ENCODE data around the gene HNRNPDL. TPM values are rescaled to one million over a fixed set of nuclear protein-coding genes. Genes with fewer than 3 reads are reported as not detected.

The HNRNPDL gene
- total and polyA plus RNA-seq, 2 experiments from 2014 or later = 243 to 354 TPM

DNA sequence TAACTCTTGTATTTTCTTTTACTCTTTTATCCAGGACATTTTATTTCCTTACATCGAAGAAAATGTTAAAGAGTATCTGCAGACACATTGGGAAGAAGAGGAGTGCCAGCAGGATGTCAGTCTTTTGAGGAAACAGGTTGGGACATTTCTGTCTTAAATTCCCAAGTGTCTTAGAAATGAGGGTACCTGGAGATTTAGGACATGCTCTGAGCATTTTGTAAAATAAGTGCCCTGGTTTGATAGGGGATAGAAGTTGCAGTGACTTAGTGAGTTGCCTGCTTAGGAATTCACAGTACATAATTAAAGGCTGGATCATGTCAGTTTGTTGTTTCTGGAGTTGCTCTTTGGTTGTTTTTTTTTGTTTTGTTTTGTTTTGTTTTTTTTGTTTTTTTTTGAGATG, 17.6 kb upstream of the HNRNPDL start (continued):
- TF ChIP-seq, protein P1, sequence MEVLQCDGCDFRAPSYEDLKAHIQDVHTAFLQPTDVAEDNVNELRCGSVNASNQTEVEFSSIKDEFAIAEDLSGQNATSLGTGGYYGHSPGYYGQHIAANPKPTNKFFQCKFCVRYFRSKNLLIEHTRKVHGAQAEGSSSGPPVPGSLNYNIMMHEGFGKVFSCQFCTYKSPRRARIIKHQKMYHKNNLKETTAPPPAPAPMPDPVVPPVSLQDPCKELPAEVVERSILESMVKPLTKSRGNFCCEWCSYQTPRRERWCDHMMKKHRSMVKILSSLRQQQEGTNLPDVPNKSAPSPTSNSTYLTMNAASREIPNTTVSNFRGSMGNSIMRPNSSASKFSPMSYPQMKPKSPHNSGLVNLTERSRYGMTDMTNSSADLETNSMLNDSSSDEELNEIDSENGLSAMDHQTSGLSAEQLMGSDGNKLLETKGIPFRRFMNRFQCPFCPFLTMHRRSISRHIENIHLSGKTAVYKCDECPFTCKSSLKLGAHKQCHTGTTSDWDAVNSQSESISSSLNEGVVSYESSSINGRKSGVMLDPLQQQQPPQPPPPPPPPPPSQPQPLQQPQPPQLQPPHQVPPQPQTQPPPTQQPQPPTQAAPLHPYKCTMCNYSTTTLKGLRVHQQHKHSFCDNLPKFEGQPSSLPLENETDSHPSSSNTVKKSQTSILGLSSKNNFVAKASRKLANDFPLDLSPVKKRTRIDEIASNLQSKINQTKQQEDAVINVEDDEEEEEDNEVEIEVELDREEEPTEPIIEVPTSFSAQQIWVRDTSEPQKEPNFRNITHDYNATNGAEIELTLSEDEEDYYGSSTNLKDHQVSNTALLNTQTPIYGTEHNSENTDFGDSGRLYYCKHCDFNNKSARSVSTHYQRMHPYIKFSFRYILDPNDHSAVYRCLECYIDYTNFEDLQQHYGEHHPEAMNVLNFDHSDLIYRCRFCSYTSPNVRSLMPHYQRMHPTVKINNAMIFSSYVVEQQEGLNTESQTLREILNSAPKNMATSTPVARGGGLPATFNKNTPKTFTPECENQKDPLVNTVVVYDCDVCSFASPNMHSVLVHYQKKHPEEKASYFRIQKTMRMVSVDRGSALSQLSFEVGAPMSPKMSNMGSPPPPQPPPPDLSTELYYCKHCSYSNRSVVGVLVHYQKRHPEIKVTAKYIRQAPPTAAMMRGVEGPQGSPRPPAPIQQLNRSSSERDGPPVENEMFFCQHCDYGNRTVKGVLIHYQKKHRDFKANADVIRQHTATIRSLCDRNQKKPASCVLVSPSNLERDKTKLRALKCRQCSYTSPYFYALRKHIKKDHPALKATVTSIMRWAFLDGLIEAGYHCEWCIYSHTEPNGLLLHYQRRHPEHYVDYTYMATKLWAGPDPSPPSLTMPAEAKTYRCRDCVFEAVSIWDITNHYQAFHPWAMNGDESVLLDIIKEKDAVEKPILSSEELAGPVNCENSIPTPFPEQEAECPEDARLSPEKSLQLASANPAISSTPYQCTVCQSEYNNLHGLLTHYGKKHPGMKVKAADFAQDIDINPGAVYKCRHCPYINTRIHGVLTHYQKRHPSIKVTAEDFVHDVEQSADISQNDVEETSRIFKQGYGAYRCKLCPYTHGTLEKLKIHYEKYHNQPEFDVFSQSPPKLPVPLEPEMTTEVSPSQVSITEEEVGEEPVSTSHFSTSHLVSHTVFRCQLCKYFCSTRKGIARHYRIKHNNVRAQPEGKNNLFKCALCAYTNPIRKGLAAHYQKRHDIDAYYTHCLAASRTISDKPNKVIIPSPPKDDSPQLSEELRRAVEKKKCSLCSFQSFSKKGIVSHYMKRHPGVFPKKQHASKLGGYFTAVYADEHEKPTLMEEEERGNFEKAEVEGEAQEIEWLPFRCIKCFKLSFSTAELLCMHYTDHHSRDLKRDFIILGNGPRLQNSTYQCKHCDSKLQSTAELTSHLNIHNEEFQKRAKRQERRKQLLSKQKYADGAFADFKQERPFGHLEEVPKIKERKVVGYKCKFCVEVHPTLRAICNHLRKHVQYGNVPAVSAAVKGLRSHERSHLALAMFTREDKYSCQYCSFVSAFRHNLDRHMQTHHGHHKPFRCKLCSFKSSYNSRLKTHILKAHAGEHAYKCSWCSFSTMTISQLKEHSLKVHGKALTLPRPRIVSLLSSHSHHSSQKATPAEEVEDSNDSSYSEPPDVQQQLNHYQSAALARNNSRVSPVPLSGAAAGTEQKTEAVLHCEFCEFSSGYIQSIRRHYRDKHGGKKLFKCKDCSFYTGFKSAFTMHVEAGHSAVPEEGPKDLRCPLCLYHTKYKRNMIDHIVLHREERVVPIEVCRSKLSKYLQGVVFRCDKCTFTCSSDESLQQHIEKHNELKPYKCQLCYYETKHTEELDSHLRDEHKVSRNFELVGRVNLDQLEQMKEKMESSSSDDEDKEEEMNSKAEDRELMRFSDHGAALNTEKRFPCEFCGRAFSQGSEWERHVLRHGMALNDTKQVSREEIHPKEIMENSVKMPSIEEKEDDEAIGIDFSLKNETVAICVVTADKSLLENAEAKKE (CRISPR knock-in tag; IDR thresholded peaks at IDR 0.05) = no peak

DNA sequence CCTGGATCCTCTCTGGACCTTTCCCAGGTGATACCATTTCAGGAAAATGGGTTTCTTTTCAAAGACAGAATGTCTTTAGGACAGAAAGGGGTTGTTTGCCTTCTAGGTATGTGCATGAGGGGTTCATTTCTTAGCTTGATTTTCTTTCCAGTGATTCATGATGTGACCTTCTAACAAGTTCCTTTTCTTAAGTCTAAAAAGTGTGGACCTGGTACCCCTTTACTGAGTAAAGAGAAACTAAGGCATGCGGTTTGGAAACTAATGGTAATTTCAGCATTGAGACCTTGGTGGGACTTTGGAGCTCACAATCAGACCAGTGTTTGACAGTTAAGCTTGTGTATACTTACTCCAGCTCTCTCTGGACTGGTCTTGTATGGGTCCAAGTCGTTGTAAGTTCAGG, 8.8 kb upstream of the HNRNPDL start:
- H3K27ac ChIP-seq (ENCODE audit: low read depth) = no peak overlapping the region
- TF ChIP-seq ZNF331 (CRISPR knock-in tag; IDR thresholded peaks at IDR 0.05; ENCODE audit: low read depth) (no peak), EZH2 (IDR thresholded peaks at IDR 0.05; ENCODE audit: low read depth, unreplicated experiment) (no peak), STAT1 (IDR thresholded peaks at IDR 0.05; ENCODE audit: unreplicated experiment) (no peak), POLR2AphosphoS5 (IDR thresholded peaks at IDR 0.05; ENCODE audit: low read depth) (no peak), JUNB (IDR thresholded peaks at IDR 0.05; ENCODE audit: unreplicated experiment) (no peak), ZNF114 (CRISPR knock-in tag; IDR thresholded peaks at IDR 0.05) (no peak), EZH2phosphoT487 (IDR thresholded peaks at IDR 0.05; ENCODE audit: unreplicated experiment) (no peak), NANOG (IDR thresholded peaks at IDR 0.05; ENCODE audit: borderline replicate concordance) (no peak), CREB1 (CRISPR knock-in tag; IDR thresholded peaks at IDR 0.05; ENCODE audit: low read depth) (no peak)
- TF ChIP-seq, protein P2, sequence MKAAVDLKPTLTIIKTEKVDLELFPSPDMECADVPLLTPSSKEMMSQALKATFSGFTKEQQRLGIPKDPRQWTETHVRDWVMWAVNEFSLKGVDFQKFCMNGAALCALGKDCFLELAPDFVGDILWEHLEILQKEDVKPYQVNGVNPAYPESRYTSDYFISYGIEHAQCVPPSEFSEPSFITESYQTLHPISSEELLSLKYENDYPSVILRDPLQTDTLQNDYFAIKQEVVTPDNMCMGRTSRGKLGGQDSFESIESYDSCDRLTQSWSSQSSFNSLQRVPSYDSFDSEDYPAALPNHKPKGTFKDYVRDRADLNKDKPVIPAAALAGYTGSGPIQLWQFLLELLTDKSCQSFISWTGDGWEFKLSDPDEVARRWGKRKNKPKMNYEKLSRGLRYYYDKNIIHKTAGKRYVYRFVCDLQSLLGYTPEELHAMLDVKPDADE (IDR thresholded peaks at IDR 0.05) = no peak
- TF ChIP-seq, protein P3, sequence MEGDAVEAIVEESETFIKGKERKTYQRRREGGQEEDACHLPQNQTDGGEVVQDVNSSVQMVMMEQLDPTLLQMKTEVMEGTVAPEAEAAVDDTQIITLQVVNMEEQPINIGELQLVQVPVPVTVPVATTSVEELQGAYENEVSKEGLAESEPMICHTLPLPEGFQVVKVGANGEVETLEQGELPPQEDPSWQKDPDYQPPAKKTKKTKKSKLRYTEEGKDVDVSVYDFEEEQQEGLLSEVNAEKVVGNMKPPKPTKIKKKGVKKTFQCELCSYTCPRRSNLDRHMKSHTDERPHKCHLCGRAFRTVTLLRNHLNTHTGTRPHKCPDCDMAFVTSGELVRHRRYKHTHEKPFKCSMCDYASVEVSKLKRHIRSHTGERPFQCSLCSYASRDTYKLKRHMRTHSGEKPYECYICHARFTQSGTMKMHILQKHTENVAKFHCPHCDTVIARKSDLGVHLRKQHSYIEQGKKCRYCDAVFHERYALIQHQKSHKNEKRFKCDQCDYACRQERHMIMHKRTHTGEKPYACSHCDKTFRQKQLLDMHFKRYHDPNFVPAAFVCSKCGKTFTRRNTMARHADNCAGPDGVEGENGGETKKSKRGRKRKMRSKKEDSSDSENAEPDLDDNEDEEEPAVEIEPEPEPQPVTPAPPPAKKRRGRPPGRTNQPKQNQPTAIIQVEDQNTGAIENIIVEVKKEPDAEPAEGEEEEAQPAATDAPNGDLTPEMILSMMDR (conservative IDR thresholded peaks at IDR 0.05; ENCODE audit: low read depth in 2 of 2) = no peak

More for the DNA sequence above, 8.8 kb upstream of the HNRNPDL start:
- Histone ChIP-seq H3K4me2 (peak overlapping the region; percentile 16; the same call in 1 of the 2 replicates), H3F3A (replicated peaks; ENCODE audit: low read depth) (no peaks in the 10 kb centered on the region), H3K27me3 (ENCODE audit: insufficient read depth) (no peaks in the 10 kb centered on the region), H4K20me1 (replicated peaks; ENCODE audit: insufficient read depth) (peaks cover 91% of the 10 kb centered on the region), H3K79me2 (replicated peaks; ENCODE audit: insufficient read depth) (peaks cover 100% of the 10 kb centered on the region), H2AFZ (no peak overlapping the region), H3K9me2 (ENCODE audit: insufficient read depth) (no peaks in the 10 kb centered on the region), H3K4me3 (no peak overlapping the region), H3K4me1 (ENCODE audit: insufficient read depth) (peaks cover 10% of the 10 kb centered on the region; the same call in 1 of the 2 replicates), H3K36me3 (ENCODE audit: insufficient read depth) (peaks cover 9% of the 10 kb centered on the region; the same call in 1 of the 2 replicates)
- Mint-ChIP-seq H3K36me3 (ENCODE audit: low read depth) (peaks cover 42% of the 10 kb centered on the region), H3K4me1 (peaks cover 24% of the 10 kb centered on the region), H3K27me3 (ENCODE audit: insufficient read depth, low read depth, poor library complexity) (no peaks in the 10 kb centered on the region), H3K27ac (no peak overlapping the region), H3K9me3 (no peaks in the 10 kb centered on the region), H3K4me3 (no peak overlapping the region)
- no peak for DNase-seq (ENCODE audit: low spot score)
- no peak for ATAC-seq

Data from GM23338 (cell line).